ENCODE data around the gene PLXNA1.

PLXNA1 gene

DNA sequence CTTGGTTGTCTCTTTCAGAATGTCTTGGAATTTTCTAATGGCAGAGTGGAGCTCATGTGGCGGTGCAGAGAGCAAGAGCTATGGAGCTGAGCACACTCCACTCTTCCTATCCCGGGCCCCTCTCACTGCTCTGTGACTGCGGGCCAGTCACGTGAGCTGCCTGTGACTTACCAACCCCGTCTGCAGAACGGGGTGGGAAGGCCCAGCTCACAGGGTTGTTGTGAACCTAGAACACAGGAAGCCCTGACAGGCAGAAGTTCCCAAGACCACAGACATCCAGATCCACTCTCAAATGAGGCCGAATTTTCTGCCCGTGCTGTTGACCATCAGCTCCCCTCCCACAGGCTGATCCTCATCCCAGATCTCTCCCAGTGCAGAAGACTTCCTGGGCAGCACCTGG, 35.5 kb upstream of the PLXNA1 start:
- DNase-seq: no peak
- TF ChIP-seq EZH2 (optimal IDR thresholded peaks at IDR 0.05; ENCODE audit: low read depth, low read length) (no peak), EZH2phosphoT487 (IDR thresholded peaks at IDR 0.05; ENCODE audit: low read length) (no peak)
- TF ChIP-seq, protein P1, sequence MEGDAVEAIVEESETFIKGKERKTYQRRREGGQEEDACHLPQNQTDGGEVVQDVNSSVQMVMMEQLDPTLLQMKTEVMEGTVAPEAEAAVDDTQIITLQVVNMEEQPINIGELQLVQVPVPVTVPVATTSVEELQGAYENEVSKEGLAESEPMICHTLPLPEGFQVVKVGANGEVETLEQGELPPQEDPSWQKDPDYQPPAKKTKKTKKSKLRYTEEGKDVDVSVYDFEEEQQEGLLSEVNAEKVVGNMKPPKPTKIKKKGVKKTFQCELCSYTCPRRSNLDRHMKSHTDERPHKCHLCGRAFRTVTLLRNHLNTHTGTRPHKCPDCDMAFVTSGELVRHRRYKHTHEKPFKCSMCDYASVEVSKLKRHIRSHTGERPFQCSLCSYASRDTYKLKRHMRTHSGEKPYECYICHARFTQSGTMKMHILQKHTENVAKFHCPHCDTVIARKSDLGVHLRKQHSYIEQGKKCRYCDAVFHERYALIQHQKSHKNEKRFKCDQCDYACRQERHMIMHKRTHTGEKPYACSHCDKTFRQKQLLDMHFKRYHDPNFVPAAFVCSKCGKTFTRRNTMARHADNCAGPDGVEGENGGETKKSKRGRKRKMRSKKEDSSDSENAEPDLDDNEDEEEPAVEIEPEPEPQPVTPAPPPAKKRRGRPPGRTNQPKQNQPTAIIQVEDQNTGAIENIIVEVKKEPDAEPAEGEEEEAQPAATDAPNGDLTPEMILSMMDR (IDR thresholded peaks at IDR 0.05; ENCODE audit: low read length): no peak
- H3K4me2 ChIP-seq (ENCODE audit: low read depth, low read length): no peak overlapping the region
- no peaks in the 10 kb centered on the region for H3K79me2 ChIP-seq (ENCODE audit: low read length)
- H3K4me1 ChIP-seq (ENCODE audit: low read length): peaks cover 6% of the 10 kb centered on the region
- H3K36me3 ChIP-seq (replicated peaks; ENCODE audit: insufficient read depth, low read length): no peaks in the 10 kb centered on the region
- no peak overlapping the region for H3K9ac ChIP-seq (ENCODE audit: low read length)
- H3K9me3 ChIP-seq (replicated peaks; ENCODE audit: insufficient read depth, low read length): no peaks in the 10 kb centered on the region
- H3K9me2 ChIP-seq (replicated peaks; ENCODE audit: insufficient read depth, low read length): no peaks in the 10 kb centered on the region
- no peak overlapping the region for H3K4me3 ChIP-seq (ENCODE audit: low read length)
- H3F3A ChIP-seq (ENCODE audit: insufficient read depth, low read length): no peaks in the 10 kb centered on the region
- H3K27me3 ChIP-seq (replicated peaks; ENCODE audit: insufficient read depth, low read length): no peaks in the 10 kb centered on the region
- H2AFZ ChIP-seq (ENCODE audit: low read length): no peak overlapping the region
- H3K27ac ChIP-seq (ENCODE audit: low read length): no peak overlapping the region
- no peaks in the 10 kb centered on the region for H4K20me1 ChIP-seq (ENCODE audit: insufficient read depth, low read length)

DNA sequence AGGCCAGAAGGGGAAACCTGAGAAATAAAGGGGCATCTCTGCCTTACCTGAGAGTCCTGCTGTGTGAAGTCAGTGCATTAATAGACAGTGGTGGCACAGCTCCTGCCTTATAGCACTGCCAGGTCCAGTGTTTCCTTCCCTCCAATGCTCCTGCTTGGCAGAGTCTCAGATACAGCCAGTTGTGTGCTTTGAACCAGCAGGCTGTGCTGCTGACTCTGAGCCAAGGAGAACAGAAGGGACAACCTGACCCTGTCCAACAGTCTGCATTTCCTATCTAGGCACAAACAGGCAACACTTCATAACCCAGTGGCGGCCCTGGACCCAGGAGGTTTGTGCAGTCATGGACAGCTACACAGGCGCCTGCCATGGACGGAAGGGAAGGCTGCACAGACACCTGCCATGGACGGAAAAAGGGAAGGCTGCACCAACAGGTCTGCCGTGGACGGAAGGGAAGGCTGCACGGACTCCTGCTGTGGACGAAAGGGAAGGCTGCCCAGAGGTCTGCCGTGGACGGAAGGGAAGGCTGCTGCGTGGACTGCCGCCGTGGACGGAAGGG, 33.9 kb upstream of the PLXNA1 start:
- Histone ChIP-seq H3K9me2 (replicated peaks; ENCODE audit: insufficient read depth, low read length) (no peaks in the 10 kb centered on the region), H3K9me3 (replicated peaks; ENCODE audit: insufficient read depth, low read length) (no peaks in the 10 kb centered on the region), H3K79me2 (ENCODE audit: low read length) (no peaks in the 10 kb centered on the region), H3K9ac (ENCODE audit: low read length) (no peak overlapping the region), H3K27me3 (replicated peaks; ENCODE audit: insufficient read depth, low read length) (no peaks in the 10 kb centered on the region), H3K4me2 (ENCODE audit: low read depth, low read length) (no peak overlapping the region), H3K4me3 (ENCODE audit: low read length) (no peak overlapping the region), H3K27ac (ENCODE audit: low read length) (no peak overlapping the region), H2AFZ (ENCODE audit: low read length) (no peak overlapping the region), H4K20me1 (ENCODE audit: insufficient read depth, low read length) (no peaks in the 10 kb centered on the region), H3F3A (ENCODE audit: insufficient read depth, low read length) (no peaks in the 10 kb centered on the region), H3K36me3 (replicated peaks; ENCODE audit: insufficient read depth, low read length) (no peaks in the 10 kb centered on the region), H3K4me1 (ENCODE audit: low read length) (peaks cover 5% of the 10 kb centered on the region)
- TF ChIP-seq, protein P1 (IDR thresholded peaks at IDR 0.05; ENCODE audit: low read length): no peak
- TF ChIP-seq EZH2 (optimal IDR thresholded peaks at IDR 0.05; ENCODE audit: low read depth, low read length) (no peak), EZH2phosphoT487 (IDR thresholded peaks at IDR 0.05; ENCODE audit: low read length) (no peak)
- no peak for DNase-seq

DNA sequence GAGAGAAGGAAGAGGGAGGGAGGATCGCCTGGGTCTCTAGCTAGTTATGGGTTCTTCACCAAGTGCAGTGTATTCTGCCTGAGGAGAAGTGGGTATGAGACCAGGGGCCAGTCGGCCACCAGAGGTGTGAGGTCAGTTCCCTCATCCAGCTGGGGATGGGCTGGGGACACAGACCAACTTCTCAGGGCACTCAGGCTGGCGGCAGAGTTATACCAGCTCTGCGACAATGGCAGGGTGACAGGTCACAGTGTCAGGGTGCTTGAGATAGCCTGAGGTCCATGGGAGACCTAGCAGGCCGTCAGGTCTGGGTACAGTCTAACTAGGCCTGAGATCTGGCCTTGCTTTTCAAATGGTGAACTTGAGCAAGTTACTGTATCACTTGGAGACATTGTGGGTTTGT, 31.4 kb upstream of the PLXNA1 start:
- H3K79me2 ChIP-seq (ENCODE audit: low read length): no peaks in the 10 kb centered on the region
- H3F3A ChIP-seq (ENCODE audit: insufficient read depth, low read length): no peaks in the 10 kb centered on the region
- TF ChIP-seq EZH2phosphoT487 (IDR thresholded peaks at IDR 0.05; ENCODE audit: low read length): no peak
- H3K27ac ChIP-seq (ENCODE audit: low read length): no peak overlapping the region
- H3K9me2 ChIP-seq (replicated peaks; ENCODE audit: insufficient read depth, low read length): no peaks in the 10 kb centered on the region
- no peaks in the 10 kb centered on the region for H3K36me3 ChIP-seq (replicated peaks; ENCODE audit: insufficient read depth, low read length)
- no peaks in the 10 kb centered on the region for H3K27me3 ChIP-seq (replicated peaks; ENCODE audit: insufficient read depth, low read length)
- H3K9ac ChIP-seq (ENCODE audit: low read length): no peak overlapping the region
- H3K4me3 ChIP-seq (ENCODE audit: low read length): no peak overlapping the region
- H2AFZ ChIP-seq (ENCODE audit: low read length): no peak overlapping the region
- no peaks in the 10 kb centered on the region for H4K20me1 ChIP-seq (ENCODE audit: insufficient read depth, low read length)
- H3K4me1 ChIP-seq (ENCODE audit: low read length): no peaks in the 10 kb centered on the region
- H3K9me3 ChIP-seq (replicated peaks; ENCODE audit: insufficient read depth, low read length): no peaks in the 10 kb centered on the region
- DNase-seq: no peak
- H3K4me2 ChIP-seq (ENCODE audit: low read depth, low read length): no peak overlapping the region

DNA sequence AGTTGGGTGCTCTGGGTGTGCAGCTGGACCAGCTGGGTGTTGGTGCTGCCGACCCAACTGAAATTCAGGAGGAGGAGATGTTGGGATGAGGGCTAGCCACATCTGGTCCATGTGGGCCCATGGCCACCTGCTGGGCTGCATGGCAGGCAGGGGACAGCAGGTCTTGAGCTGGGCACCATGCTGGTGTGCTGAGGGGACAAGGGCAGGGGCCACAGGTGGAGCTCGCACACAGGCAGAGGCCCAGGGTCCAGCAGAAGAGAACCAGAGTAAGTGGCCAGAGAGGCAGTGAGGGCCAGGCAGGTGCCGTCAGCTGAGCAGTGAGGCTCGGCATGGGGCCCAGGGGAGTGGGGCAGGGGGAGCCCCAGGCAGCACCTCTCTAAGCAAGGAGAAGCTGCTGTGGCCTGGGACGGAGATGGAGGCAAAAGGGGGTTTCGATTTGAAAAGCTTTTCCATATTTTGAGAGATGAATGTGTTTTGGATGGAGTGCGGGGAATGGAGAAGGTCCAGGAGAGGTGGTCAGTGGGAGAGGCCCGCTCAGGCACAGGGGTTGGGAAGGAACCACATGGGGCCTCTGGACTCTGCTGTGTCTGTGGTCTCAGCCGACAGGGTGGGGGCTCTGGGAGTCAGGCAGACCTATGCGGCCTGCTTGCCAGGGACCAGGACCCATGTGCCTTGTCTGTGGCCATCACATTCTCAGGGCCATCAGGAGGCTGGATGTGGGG, 30.5 kb upstream of the PLXNA1 start:
- TF ChIP-seq EZH2 (optimal IDR thresholded peaks at IDR 0.05; ENCODE audit: low read depth, low read length) (no peak), EZH2phosphoT487 (IDR thresholded peaks at IDR 0.05; ENCODE audit: low read length) (no peak)
- TF ChIP-seq, protein P1 (IDR thresholded peaks at IDR 0.05; ENCODE audit: low read length): no peak
- H3K4me3 ChIP-seq (ENCODE audit: low read length): no peak overlapping the region
- H3K9ac ChIP-seq (ENCODE audit: low read length): no peak overlapping the region
- H3K4me2 ChIP-seq (ENCODE audit: low read depth, low read length): no peak overlapping the region
- no peaks in the 10 kb centered on the region for H3F3A ChIP-seq (ENCODE audit: insufficient read depth, low read length)
- no peaks in the 10 kb centered on the region for H3K36me3 ChIP-seq (replicated peaks; ENCODE audit: insufficient read depth, low read length)
- H3K27me3 ChIP-seq (replicated peaks; ENCODE audit: insufficient read depth, low read length): no peaks in the 10 kb centered on the region
- no peaks in the 10 kb centered on the region for H3K79me2 ChIP-seq (ENCODE audit: low read length)
- H3K4me1 ChIP-seq (ENCODE audit: low read length): no peaks in the 10 kb centered on the region
- no peaks in the 10 kb centered on the region for H3K9me2 ChIP-seq (replicated peaks; ENCODE audit: insufficient read depth, low read length)
- H3K27ac ChIP-seq (ENCODE audit: low read length): no peak overlapping the region
- no peak for DNase-seq
- no peaks in the 10 kb centered on the region for H4K20me1 ChIP-seq (ENCODE audit: insufficient read depth, low read length)
- H3K9me3 ChIP-seq (replicated peaks; ENCODE audit: insufficient read depth, low read length): no peaks in the 10 kb centered on the region
- no peak overlapping the region for H2AFZ ChIP-seq (ENCODE audit: low read length)

All from MM.1S (cell line).